ENCODE data around the gene OR2K2.

DNA sequence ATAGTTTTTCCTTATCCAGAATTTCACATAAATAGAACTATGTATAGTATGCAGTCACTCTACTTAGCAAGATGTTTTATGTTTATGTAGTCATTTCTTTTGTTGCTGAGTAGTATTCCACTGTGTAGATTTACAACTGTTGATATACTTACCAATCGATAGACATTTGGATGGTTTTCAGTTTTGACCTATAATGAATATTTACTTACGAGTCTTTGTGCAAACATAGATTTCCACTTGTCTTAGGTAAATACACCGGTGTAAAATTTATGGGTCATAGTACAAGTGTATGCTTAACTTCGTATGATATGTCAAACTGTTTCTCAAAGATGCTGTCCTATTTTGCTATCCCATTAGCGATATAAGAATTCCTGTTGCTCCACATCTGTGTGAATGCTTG, 19.7 kb upstream of the OR2K2 start:
- TF ChIP-seq, protein P1, sequence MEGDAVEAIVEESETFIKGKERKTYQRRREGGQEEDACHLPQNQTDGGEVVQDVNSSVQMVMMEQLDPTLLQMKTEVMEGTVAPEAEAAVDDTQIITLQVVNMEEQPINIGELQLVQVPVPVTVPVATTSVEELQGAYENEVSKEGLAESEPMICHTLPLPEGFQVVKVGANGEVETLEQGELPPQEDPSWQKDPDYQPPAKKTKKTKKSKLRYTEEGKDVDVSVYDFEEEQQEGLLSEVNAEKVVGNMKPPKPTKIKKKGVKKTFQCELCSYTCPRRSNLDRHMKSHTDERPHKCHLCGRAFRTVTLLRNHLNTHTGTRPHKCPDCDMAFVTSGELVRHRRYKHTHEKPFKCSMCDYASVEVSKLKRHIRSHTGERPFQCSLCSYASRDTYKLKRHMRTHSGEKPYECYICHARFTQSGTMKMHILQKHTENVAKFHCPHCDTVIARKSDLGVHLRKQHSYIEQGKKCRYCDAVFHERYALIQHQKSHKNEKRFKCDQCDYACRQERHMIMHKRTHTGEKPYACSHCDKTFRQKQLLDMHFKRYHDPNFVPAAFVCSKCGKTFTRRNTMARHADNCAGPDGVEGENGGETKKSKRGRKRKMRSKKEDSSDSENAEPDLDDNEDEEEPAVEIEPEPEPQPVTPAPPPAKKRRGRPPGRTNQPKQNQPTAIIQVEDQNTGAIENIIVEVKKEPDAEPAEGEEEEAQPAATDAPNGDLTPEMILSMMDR (IDR thresholded peaks at IDR 0.05): no peak
- TF ChIP-seq POLR2AphosphoS5 (IDR thresholded peaks at IDR 0.05; ENCODE audit: low read depth, low read length): no peak; the same call in 1 of the 2 replicates
- TF ChIP-seq, protein P2, sequence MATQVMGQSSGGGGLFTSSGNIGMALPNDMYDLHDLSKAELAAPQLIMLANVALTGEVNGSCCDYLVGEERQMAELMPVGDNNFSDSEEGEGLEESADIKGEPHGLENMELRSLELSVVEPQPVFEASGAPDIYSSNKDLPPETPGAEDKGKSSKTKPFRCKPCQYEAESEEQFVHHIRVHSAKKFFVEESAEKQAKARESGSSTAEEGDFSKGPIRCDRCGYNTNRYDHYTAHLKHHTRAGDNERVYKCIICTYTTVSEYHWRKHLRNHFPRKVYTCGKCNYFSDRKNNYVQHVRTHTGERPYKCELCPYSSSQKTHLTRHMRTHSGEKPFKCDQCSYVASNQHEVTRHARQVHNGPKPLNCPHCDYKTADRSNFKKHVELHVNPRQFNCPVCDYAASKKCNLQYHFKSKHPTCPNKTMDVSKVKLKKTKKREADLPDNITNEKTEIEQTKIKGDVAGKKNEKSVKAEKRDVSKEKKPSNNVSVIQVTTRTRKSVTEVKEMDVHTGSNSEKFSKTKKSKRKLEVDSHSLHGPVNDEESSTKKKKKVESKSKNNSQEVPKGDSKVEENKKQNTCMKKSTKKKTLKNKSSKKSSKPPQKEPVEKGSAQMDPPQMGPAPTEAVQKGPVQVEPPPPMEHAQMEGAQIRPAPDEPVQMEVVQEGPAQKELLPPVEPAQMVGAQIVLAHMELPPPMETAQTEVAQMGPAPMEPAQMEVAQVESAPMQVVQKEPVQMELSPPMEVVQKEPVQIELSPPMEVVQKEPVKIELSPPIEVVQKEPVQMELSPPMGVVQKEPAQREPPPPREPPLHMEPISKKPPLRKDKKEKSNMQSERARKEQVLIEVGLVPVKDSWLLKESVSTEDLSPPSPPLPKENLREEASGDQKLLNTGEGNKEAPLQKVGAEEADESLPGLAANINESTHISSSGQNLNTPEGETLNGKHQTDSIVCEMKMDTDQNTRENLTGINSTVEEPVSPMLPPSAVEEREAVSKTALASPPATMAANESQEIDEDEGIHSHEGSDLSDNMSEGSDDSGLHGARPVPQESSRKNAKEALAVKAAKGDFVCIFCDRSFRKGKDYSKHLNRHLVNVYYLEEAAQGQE (IDR thresholded peaks at IDR 0.05; ENCODE audit: insufficient read depth in 1 of 2, low read depth in 2 of 2, low read length in 1 of 2): no peak
- TF ChIP-seq TCF7L2 (IDR thresholded peaks at IDR 0.05; ENCODE audit: low read depth, low read length): no peak

Data from Panc1 (cell line).